Cardiac fibroblast (primary cell): Measurements from ENCODE around the gene RYR1.

ENCODE experiments used
- DNase-seq, 2 donors: peaks; one replicate each; pipeline versions ENCODE4 v3.0.0 to v3.0.0-alpha.2; 2010; ENCODE audit warnings: low read depth in 2 of 2
- H3K4me3 ChIP-seq, 2 donors: replicated peaks in 1 of 2; 1 replicate in 1 of 2; 2 replicates in 1 of 2; pipeline ENCODE4 v1.5.1; 2011; ENCODE audit warnings: low read depth in 2 of 2, low read length in 2 of 2, mild to moderate bottlenecking in 2 of 2, moderate library complexity in 1 of 2
- CTCF ChIP-seq: IDR thresholded peaks from one replicate; pipeline ENCODE4 v1.5.1; 2011; ENCODE audit warnings: low read depth, mild to moderate bottlenecking, low read length, inconsistent platforms

RYR1 gene

GRCh38 chr19:38400361-38400760, 33.1 kb upstream of the RYR1 start:
- TF ChIP-seq CTCF, result no peak
- no peak overlapping the region for H3K4me3 ChIP-seq
- DNase-seq, result no peak

- no peak overlapping the region for H3K4me3 ChIP-seq
- DNase-seq, result peak; percentile 49 to 51
- TF ChIP-seq CTCF, result no peak
These were observed 32.3 kb upstream of the RYR1 start for GRCh38 chr19:38401148-38401547.

- peak overlapping the region; percentile 35 to 43 for H3K4me3 ChIP-seq
- DNase-seq, result no peak
- no peak for TF ChIP-seq CTCF
These were observed 30.9 kb upstream of the RYR1 start for GRCh38 chr19:38402623-38402966.

GRCh38 chr19:38402967-38403674, 30.4 kb upstream of the RYR1 start, which contains the start of gene FAM98C:
Gene FAM98C (plus strand): TSS chr19:38403093. CDS start chr19:38403154, 61 bp downstream.
- TF ChIP-seq CTCF, result peak; percentile 64
- peak; percentile 96 to 98 for DNase-seq

GRCh38 chr19:38404858-38405257, 28.6 kb upstream of the RYR1 start:
- TF ChIP-seq CTCF, result no peak
- H3K4me3 ChIP-seq, result no peak overlapping the region
- no peak for DNase-seq

More at GRCh38 chr19:38402967-38403674, 30.4 kb upstream of the RYR1 start, which contains the start of gene FAM98C:
- peak within 1 kb of the TSS; percentile 88 to 95 for H3K4me3 ChIP-seq

- DNase-seq, result no peak
- no peak for TF ChIP-seq CTCF
- H3K4me3 ChIP-seq, result no peak overlapping the region
These were observed 28.2 kb upstream of the RYR1 start for GRCh38 chr19:38405276-38405675.
